Neuron (in vitro differentiated cells): ENCODE measurements around the gene HOXA3.

Source experiments
- H2AFZ ChIP-seq: one replicate; pipeline ENCODE4 v1.6.1; 2013; ENCODE audit warnings: low read depth, mild to moderate bottlenecking, inconsistent platforms, low read length, moderate library complexity
- H3K27me3 ChIP-seq: one replicate; pipeline ENCODE4 v1.6.1; 2013; ENCODE audit warnings: low read length; ENCODE audit not compliant: insufficient read depth
- H3K36me3 ChIP-seq: one replicate; pipeline ENCODE4 v1.6.1; 2013; ENCODE audit warnings: low read length; ENCODE audit not compliant: insufficient read depth
- H3K4me1 ChIP-seq: one replicate; pipeline ENCODE4 v1.6.1; 2013; ENCODE audit warnings: low read length; ENCODE audit not compliant: insufficient read depth
- H3K4me3 ChIP-seq: 2 replicates; pipeline ENCODE4 v1.5.1; 2013; ENCODE audit warnings: mild to moderate bottlenecking, low read length, moderate library complexity
- H3K9me3 ChIP-seq: one replicate; pipeline ENCODE4 v1.6.1; 2013; ENCODE audit warnings: low read length

HOXA3 gene

DNA sequence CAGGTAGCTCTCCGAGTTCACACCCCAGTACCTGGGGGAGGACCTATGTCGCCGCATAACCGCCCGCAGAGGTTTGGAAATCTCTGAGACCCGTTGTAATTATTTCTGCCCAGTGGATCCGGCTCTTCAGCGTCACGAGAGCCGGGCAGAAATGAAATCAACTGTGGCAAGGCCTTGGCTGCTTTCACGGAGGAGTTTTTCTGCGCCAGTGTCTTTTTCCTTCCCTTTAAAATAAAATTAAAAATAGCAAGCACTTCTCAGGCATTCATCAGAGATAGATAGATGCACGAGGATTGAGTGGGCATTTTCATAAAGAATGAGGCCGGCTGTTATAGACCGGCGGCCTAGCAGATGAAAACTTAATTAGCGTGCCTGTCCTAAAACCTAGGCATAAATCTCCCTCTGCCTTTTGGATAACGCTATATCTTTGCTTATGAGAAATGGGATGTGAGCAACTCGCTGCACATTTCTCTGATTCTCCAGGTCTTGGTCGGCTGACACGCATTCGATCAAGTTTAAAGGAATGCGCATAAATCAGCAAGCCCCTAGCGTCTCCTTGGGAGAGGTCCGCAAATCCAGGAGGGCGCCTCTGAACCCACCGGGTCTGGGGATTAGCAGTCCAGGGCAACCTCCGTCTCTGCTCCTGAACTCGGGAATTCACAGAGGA is 41.1 kb upstream of the HOXA3 start:
- H3K4me1 ChIP-seq = no peaks in the 10 kb centered on the region
- peaks cover 87% of the 10 kb centered on the region for H3K27me3 ChIP-seq
- H3K36me3 ChIP-seq = no peaks in the 10 kb centered on the region
- H2AFZ ChIP-seq = peak overlapping the region; percentile 36
- no peak overlapping the region for H3K4me3 ChIP-seq
- H3K9me3 ChIP-seq = no peaks in the 10 kb centered on the region

DNA sequence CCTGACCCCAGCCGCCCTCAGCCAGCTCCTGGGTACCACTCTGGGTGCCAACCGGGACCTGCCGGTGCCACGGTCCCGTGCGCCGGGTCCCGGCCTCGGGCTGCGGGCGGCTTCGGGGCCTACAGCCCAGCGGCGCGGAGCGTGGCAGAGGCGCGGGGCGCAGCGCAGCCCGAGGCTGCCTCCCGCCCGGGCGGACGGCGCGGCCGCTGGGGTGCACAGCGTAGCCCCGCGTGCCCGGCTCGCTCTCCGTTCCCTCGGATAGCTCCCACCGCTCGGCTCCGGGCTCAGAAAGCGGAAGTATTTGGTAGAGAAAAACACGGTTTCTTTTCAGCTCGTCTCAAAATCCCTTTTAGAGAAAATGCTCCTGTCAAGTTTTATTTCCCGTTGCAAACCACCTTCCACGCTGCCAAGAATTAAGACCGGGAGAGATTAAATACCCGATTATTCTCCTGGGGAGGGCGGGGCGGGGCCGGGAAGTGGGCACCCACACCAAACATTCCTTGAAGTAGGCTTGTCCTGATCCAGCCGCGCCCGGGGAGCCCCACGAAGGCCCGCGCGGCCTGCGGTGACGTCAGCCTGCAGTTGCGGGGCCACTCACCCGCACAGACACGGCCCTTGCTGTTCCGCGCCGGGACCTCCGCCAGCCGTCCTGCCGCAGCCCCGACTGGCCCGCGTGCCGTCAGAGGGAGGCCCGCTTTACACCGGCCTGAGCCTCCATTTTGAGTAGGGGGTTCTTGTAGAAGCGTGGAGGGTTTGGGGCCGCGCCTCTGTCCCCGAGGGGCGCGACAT is 40.4 kb upstream of the HOXA3 start:
- peaks cover 87% of the 10 kb centered on the region for H3K27me3 ChIP-seq
- H3K4me3 ChIP-seq = no peak overlapping the region
- no peaks in the 10 kb centered on the region for H3K36me3 ChIP-seq
- no peaks in the 10 kb centered on the region for H3K4me1 ChIP-seq
- H2AFZ ChIP-seq = peak overlapping the region; percentile 36
- no peaks in the 10 kb centered on the region for H3K9me3 ChIP-seq

DNA sequence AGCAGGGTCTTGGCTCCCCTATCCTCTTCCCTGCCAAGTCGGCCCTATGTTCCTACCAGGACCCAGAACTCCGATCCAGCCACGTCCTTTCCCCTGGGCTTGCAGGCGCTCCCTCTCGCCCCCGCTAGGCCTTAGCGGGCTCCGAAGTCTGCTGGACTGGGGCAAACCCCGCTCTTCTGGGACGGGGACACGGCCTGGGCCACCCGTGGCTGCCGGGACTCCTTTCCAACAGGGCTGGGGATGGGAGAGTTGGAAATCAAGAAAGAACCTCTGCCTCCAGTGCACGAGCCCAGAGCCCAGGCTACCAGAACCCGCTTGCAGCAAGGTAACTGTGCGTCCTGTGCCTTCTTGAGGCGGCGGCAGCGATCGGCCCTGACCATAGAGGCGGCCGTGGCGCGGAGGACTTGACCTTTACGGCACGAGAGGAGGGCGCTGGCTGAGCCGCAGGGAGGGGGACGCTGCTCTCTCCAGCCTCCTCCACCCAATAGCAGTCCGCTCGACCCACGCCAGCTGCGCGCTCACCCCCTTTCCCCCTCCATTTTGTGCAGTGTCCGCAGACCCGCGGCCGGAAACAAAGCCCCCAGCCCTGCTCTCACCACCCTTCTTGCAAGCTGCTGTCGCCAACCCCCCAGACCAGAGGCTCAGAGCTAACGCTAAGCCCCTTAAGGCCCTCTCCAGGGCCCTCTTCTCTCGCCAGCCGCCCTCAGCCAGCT is 39.6 kb upstream of the HOXA3 start:
- no peaks in the 10 kb centered on the region for H3K9me3 ChIP-seq
- no peak overlapping the region for H2AFZ ChIP-seq
- H3K27me3 ChIP-seq = peaks cover 88% of the 10 kb centered on the region
- H3K4me3 ChIP-seq = no peak overlapping the region
- H3K36me3 ChIP-seq = no peaks in the 10 kb centered on the region
- H3K4me1 ChIP-seq = no peaks in the 10 kb centered on the region

DNA sequence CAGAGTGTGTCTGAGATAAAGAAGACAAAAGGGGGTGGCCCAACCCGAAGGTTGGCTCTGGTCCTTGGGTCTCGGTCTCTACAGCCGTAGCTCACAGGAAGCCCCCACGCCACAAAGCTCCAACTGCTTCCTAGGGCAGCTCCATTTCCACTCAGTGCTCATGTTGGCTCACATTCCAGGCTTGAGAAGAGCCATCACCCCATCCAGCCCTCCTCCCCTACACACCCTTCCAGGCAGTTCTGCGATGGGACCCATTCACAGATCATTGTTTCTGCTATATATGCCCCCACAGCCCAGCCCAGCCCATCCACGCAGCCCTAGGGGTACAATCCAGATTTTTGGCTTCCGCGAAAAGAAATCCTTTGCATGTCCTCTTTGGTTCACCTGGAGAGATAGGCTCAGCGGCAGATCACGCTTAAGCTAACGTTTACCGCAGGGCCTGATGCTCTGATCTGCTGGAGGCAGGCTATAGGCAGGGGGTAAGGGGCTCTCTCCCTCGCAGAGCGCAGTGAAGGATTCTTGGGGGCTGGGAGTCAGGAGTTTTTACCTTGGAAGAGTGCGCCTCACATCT is 38.9 kb upstream of the HOXA3 start:
- Histone ChIP-seq H3K4me1 (no peaks in the 10 kb centered on the region), H2AFZ (no peak overlapping the region), H3K27me3 (peaks cover 95% of the 10 kb centered on the region), H3K36me3 (no peaks in the 10 kb centered on the region), H3K4me3 (no peak overlapping the region), H3K9me3 (no peaks in the 10 kb centered on the region)

DNA sequence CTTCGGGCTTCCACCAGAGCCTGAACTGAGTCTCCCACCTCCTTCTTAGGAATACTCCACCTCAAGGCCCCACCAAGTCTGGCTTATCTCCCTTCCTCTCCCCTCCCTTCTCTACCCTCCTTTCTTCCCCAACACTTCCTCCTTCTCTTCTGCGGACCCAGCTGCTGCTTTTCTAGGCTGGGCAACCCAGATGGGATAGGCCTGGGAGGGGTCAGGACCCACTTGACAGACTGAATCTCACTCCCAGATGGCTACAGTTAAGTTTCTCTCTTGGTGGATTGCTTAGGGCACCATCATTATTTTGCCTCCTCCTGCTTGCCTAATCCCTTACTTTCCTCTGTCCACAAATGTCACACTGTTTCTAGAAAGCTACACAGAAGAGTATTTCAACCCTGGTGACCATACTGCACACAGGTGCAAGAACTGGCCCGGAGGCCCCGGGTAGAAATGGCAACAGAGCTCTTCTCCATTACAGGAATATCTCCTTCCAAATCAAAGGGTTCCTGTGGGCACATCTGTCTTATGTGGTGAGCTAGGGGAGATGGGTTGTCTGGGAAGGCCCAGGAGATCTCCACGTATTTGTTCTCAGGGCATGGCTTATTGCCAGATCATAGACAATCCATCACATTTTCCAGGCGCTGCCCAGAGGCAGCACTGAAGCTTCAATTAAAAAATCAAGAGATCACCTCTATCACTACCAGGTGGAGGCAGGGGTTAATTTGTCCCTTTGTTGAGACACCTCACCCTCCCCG is 37.8 kb upstream of the HOXA3 start:
- peaks cover 100% of the 10 kb centered on the region for H3K27me3 ChIP-seq
- no peaks in the 10 kb centered on the region for H3K9me3 ChIP-seq
- no peaks in the 10 kb centered on the region for H3K36me3 ChIP-seq
- H3K4me3 ChIP-seq = no peak overlapping the region
- no peak overlapping the region for H2AFZ ChIP-seq
- H3K4me1 ChIP-seq = no peaks in the 10 kb centered on the region

DNA sequence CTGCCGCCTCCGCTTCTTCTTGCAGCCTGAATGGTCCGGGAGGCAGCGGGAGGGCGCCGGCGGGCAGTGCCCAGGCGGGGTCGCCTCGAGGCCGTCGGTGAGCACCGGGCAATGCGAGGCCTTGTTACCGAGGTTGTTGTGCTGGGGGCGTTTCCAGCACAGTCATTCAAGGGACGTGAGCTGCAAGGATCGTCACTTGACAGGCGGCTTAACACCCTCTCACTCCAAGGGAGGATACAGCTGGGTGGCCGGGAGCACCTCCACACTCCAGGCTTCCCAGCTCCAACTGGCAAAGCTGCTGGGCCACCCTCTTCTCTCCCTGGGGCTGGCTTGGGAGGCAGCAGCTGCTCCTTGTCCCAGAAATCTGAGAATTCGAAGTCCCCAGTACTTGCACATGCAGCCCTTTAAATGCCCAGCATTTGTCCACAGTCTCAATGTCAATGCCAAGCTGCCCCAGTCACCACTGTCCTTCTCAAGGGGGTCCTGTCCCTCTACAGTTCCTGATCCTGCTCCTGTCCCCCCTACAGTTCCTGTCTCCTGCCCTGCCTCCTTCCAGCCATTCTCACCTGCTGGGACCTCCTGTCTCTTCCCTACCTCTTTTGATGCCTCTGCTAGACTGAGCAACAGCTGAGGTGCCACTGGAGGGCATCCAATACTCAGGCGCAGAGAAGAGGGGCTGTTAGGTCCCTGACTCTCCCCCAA is 37.1 kb upstream of the HOXA3 start:
- peaks cover 100% of the 10 kb centered on the region for H3K27me3 ChIP-seq
- H3K4me3 ChIP-seq = no peak overlapping the region
- H3K36me3 ChIP-seq = no peaks in the 10 kb centered on the region
- H2AFZ ChIP-seq = no peak overlapping the region
- peaks cover 3% of the 10 kb centered on the region for H3K4me1 ChIP-seq
- H3K9me3 ChIP-seq = no peaks in the 10 kb centered on the region

DNA sequence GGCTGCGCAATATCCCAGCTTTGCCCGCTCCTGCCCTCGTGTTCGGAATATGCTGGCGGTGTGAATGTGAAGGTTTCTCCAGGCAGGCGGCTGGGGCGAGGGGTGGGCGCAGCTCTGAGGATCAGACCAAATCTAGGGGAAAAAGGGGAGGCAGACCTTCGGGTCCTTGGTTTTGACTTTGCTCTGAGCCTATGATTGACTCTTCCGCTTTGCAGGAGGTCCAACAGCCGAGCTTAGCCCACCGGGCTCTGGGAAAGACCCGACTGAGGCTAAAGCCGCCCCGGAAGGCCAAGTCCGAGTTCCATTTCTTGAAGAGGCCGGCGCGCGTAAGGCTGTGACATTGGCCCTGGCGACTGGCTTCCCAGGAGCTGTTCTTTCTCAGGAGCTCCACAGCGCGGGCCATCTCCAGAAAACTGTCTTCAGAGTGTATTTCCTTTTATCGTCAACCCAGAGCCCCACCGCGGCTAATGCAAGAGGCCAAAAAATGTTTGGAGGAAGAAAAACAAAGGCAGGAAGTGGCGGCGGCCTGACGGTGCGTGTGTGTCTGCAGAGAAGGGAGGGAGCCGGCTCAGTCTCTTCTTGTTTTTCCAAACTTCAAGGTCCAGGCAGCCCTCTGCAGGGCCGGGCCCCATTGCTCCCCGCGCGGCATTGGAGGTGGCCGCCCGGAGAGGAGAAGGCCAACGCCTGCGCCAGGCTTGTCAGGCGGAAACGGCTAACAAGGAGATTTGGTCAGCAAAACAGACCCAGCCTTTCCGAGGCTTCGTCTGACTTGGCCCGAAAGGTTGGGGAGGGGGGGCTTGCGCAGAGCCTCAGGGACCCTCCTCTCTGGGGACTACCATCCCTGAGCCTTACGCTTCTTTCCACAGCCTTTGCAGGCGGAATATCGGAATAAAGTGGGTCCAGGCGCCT is 36.3 kb upstream of the HOXA3 start:
- H3K4me3 ChIP-seq = no peak overlapping the region
- no peak overlapping the region for H2AFZ ChIP-seq
- H3K36me3 ChIP-seq = no peaks in the 10 kb centered on the region
- H3K9me3 ChIP-seq = no peaks in the 10 kb centered on the region
- H3K27me3 ChIP-seq = peaks cover 98% of the 10 kb centered on the region
- peaks cover 3% of the 10 kb centered on the region for H3K4me1 ChIP-seq

DNA sequence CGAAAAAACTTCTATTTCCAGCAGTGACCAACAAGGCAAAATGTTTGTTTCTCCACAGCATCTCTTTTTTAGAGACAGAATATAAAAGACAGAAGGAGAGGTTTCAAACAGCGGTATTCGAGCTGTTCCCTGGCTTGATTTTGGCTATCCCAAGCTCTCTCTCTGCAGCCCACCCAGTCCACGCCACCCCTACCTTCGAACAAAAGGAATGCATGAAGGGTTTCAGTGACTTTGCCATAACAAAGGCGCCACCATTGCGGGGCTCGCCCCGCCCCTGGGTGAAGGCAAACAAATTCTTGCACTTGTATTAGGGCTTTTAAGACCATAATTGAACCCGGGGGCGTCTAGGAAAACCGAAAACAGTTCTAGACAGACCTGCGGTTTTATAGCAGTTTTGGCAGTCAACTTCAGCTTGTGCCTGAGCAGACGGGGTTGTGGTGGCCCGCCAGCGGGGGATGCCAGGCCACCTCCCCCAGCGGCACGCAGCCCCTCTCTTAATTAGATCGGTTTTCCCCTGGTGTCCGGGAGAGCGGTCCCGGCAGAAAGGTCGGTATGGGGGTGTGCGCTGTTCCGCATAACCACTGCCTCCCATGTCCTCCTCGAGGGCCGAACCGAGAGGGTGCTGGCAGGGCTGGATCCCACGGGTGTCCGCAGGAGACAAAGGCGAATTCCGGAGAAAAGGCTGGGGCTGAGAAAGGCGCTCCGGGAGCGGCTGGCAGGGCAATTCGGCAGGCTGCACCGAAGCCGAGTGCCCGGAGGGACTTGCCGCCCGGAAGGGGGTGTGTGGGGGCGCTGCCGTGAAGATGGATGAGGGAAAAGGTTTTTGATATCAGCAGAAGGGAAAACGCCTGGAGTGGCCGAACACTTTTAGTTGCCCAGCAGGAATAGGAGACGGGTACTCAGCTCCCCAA is 35.3 kb upstream of the HOXA3 start:
- Histone ChIP-seq H2AFZ (no peak overlapping the region), H3K4me3 (no peak overlapping the region), H3K36me3 (no peaks in the 10 kb centered on the region), H3K27me3 (peaks cover 98% of the 10 kb centered on the region), H3K4me1 (peaks cover 3% of the 10 kb centered on the region), H3K9me3 (no peaks in the 10 kb centered on the region)

DNA sequence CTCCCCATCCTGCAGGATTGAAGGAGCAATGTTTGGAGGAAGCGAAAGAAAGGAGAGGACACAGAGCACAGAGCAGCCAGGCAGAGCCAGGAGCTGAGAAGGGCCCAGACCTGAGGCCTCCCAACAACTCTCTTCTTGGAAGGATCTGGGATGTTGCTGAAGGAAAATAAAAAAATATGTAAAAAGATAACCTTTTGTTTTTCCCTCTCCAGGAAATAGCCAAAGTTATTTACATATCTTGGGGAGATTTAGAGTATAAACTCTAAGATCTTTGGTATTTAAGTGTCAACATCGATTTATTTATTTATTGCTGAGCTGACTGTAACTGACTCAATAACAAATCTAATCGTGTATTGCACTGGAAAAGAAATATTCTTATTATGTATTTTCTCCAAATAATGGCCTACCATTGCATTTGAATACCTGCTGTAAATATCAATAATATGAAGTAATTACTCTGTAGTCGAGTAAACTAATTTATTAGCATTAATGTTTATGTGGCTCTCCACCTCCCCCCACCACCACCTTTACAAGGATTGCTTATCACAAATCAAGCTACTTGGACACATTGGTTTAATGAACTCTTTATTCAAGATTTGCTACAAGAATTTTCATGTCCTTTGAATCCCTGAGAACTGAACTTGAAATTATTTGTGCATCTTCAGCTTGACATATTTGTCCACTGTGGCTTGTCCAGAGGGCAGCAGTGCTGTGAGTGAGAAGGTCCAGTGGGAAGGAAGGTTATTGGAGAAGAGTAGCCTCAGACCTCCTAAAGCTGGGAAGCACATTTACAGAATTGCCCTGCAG is 34.5 kb upstream of the HOXA3 start:
- Histone ChIP-seq H3K36me3 (no peaks in the 10 kb centered on the region), H3K27me3 (peaks cover 98% of the 10 kb centered on the region), H3K4me3 (no peak overlapping the region), H3K4me1 (peaks cover 3% of the 10 kb centered on the region), H3K9me3 (no peaks in the 10 kb centered on the region), H2AFZ (no peak overlapping the region)

DNA sequence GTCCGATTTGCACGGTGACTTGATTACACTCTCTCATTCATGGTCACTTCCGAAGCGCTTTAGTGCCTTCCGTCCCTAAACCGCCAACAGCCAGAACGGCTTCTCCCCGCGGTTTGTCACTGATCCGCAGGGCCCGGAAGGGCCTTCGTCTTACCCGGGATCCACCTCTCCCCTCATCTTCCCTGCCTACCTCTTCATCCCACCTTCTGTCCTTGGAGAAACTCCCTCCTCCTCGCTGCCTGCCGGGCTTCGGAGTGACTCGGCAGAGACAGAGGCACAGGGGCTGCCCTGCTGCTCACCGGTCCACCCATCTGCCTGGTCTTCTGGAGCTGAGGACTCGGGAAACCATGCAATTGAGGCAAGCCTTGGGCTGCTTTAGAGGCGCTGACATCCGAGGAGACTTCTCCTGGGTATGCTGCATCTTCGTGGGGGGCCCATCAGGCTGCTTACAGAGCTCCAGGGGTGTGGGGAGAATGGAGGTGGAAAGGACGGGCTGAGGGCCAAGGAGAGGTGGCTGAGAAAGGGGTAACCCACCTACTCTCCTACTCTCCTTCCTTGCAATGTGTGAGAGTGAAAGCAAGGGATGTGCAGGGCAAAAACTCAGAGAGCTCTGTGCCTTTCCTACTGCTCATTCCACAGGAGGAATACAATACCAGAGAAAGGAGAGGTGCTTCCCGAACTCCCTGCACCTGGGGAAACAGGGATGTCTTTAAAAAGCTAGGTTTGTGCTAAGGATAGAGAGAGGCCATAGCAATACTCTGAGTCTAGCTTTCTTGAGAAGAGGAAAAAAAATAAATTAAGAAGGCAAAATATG is 33.7 kb upstream of the HOXA3 start:
- Histone ChIP-seq H3K27me3 (peaks cover 97% of the 10 kb centered on the region), H3K4me3 (no peak overlapping the region), H3K4me1 (peaks cover 3% of the 10 kb centered on the region), H3K9me3 (no peaks in the 10 kb centered on the region), H2AFZ (no peak overlapping the region), H3K36me3 (no peaks in the 10 kb centered on the region)
